ENCODE results near the gene ABHD12. TPM values are rescaled to one million over a fixed set of nuclear protein-coding genes. Genes with fewer than 3 reads are reported as not detected.

ABHD12 gene
- polyA plus RNA-seq, 1 donor (not counting 4 experiments of a cell fraction or from before 2014, with no cell fraction given): 11.2 TPM

GRCh38 chr20:25280574-25281535 is 109.8 kb downstream of the ABHD12 start:
- Histone ChIP-seq H3K9me3 (ENCODE audit: control insufficient read depth, low read depth, low read length) (no peaks in the 10 kb centered on the region), H3K9ac (ENCODE audit: control insufficient read depth, extremely low read depth, insufficient read depth, low read length) (no peak overlapping the region), H3K4me1 (ENCODE audit: control insufficient read depth, extremely low read depth, insufficient read depth, low read length) (no peaks in the 10 kb centered on the region), H3K27ac (ENCODE audit: control insufficient read depth, insufficient read depth, low read length) (no peak overlapping the region), H3K4me2 (ENCODE audit: control insufficient read depth, extremely low read depth, insufficient read depth, low read depth, low read length) (no peak overlapping the region), H3K27me3 (ENCODE audit: control insufficient read depth, extremely low read depth, insufficient read depth, low read length) (no peaks in the 10 kb centered on the region), H3K36me3 (ENCODE audit: control insufficient read depth in 2 of 2, extremely low read depth in 1 of 2, insufficient read depth in 2 of 2, low read length in 2 of 2) (peaks cover 73 to 80% of the 10 kb centered on the region in 2 experiments), H4K20me1 (ENCODE audit: control insufficient read depth, extremely low read depth, insufficient read depth, low read length) (peaks cover 5% of the 10 kb centered on the region), H3K79me2 (ENCODE audit: control insufficient read depth, insufficient read depth, low read length) (peaks cover 2% of the 10 kb centered on the region), H2AFZ (ENCODE audit: control insufficient read depth, low read length) (no peak overlapping the region), H3K4me3 (ENCODE audit: control insufficient read depth in 2 of 3, extremely low read depth in 1 of 3, insufficient read depth in 2 of 3, low read depth in 1 of 3, low read length in 3 of 3) (no peak overlapping the region), H3K9me1 (ENCODE audit: control insufficient read depth, extremely low read depth, insufficient read depth, low read length) (no peaks in the 10 kb centered on the region)
- no peak for DNase-seq (ENCODE audit: low read depth, low spot score)
- dilution Hi-C loops (cut with MboI; ENCODE audit: extremely low pct_ligation_motif_present, low sequenced_read_pairs): no loop called here
- FAIRE-seq: no peak
- TF ChIP-seq, protein P1, sequence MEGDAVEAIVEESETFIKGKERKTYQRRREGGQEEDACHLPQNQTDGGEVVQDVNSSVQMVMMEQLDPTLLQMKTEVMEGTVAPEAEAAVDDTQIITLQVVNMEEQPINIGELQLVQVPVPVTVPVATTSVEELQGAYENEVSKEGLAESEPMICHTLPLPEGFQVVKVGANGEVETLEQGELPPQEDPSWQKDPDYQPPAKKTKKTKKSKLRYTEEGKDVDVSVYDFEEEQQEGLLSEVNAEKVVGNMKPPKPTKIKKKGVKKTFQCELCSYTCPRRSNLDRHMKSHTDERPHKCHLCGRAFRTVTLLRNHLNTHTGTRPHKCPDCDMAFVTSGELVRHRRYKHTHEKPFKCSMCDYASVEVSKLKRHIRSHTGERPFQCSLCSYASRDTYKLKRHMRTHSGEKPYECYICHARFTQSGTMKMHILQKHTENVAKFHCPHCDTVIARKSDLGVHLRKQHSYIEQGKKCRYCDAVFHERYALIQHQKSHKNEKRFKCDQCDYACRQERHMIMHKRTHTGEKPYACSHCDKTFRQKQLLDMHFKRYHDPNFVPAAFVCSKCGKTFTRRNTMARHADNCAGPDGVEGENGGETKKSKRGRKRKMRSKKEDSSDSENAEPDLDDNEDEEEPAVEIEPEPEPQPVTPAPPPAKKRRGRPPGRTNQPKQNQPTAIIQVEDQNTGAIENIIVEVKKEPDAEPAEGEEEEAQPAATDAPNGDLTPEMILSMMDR (optimal IDR thresholded peaks at IDR 0.05 in 1 of 3, IDR thresholded peaks at IDR 0.05 in 1 of 3, conservative IDR thresholded peaks at IDR 0.05 in 1 of 3; ENCODE audit: extremely low read depth in 1 of 3, insufficient read depth in 2 of 3, low read length in 3 of 3): no peak
- no peak for TF ChIP-seq EZH2 (IDR thresholded peaks at IDR 0.05; ENCODE audit: low read length)

DNA sequence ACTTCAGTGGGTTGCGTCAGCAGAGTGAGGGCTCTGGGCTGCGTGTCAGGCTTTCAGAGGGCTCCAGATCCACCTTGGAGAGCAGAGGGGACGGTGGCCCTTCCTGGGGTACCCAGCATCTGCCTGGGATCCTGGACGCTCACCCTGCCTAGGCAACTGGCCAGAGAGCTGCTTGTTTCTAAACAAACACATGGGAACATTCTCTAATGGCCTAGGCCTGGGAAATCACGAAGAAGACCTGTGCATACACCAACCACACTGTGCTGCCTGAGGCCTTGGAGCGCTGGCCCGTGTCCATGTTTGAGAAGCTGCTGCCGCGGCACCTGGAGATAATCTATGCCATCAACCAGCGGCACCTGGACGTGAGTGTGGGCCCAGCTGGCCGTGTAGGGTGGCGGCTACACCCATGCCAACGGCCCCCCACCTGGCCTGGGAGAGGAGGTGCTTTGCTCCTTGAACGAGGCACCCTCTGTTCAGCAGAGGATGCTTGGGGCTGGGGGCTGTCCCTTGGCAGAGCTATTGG is 110.5 kb downstream of the ABHD12 start:
- H3K4me2 ChIP-seq (ENCODE audit: control insufficient read depth, extremely low read depth, insufficient read depth, low read depth, low read length): no peak overlapping the region
- no peak overlapping the region for H3K4me3 ChIP-seq (ENCODE audit: control insufficient read depth in 2 of 3, extremely low read depth in 1 of 3, insufficient read depth in 2 of 3, low read depth in 1 of 3, low read length in 3 of 3)
- H3K36me3 ChIP-seq (ENCODE audit: control insufficient read depth in 2 of 2, extremely low read depth in 1 of 2, insufficient read depth in 2 of 2, low read length in 2 of 2): peaks cover 73 to 78% of the 10 kb centered on the region in 2 experiments
- TF ChIP-seq, protein P1 (optimal IDR thresholded peaks at IDR 0.05 in 1 of 3, IDR thresholded peaks at IDR 0.05 in 1 of 3, conservative IDR thresholded peaks at IDR 0.05 in 1 of 3; ENCODE audit: extremely low read depth in 1 of 3, insufficient read depth in 2 of 3, low read length in 3 of 3): no peak
- TF ChIP-seq EZH2 (IDR thresholded peaks at IDR 0.05; ENCODE audit: low read length): no peak
- no peaks in the 10 kb centered on the region for H4K20me1 ChIP-seq (ENCODE audit: control insufficient read depth, extremely low read depth, insufficient read depth, low read length)
- no peak overlapping the region for H3K27ac ChIP-seq (ENCODE audit: control insufficient read depth, insufficient read depth, low read length)
- H3K79me2 ChIP-seq (ENCODE audit: control insufficient read depth, insufficient read depth, low read length): peaks cover 2% of the 10 kb centered on the region
- H3K9ac ChIP-seq (ENCODE audit: control insufficient read depth, extremely low read depth, insufficient read depth, low read length): no peak overlapping the region
- no peaks in the 10 kb centered on the region for H3K4me1 ChIP-seq (ENCODE audit: control insufficient read depth, extremely low read depth, insufficient read depth, low read length)
- no peaks in the 10 kb centered on the region for H3K9me3 ChIP-seq (ENCODE audit: control insufficient read depth, low read depth, low read length)
- no peak overlapping the region for H2AFZ ChIP-seq (ENCODE audit: control insufficient read depth, low read length)
- no peak for DNase-seq (ENCODE audit: low read depth, low spot score)
- no peaks in the 10 kb centered on the region for H3K9me1 ChIP-seq (ENCODE audit: control insufficient read depth, extremely low read depth, insufficient read depth, low read length)
- dilution Hi-C loops (cut with MboI; ENCODE audit: extremely low pct_ligation_motif_present, low sequenced_read_pairs): no loop called here
- no peaks in the 10 kb centered on the region for H3K27me3 ChIP-seq (ENCODE audit: control insufficient read depth, extremely low read depth, insufficient read depth, low read length)
- FAIRE-seq: no peak

All from keratinocyte (primary cell).